Duodenal mucosa (tissue), 2 donors: ENCODE data around the gene JAKMIP3.

Source experiments
- H3K27ac ChIP-seq: one replicate; pipeline ENCODE4 v1.7.0; 2013; ENCODE audit warnings: low read depth, low read length
- H3K27me3 ChIP-seq, 2 donors: one replicate each; pipeline ENCODE4 v1.7.0; 2013; ENCODE audit warnings: low read length in 2 of 2, control low read depth in 1 of 2; ENCODE audit not compliant: insufficient read depth in 2 of 2, control insufficient read depth in 1 of 2
- H3K36me3 ChIP-seq, 2 donors: one replicate each; pipeline ENCODE4 v1.7.0; 2013; ENCODE audit warnings: low read length in 2 of 2, control low read depth in 1 of 2; ENCODE audit not compliant: insufficient read depth in 2 of 2, control insufficient read depth in 1 of 2
- H3K4me1 ChIP-seq, 2 donors: one replicate each; pipeline ENCODE4 v1.7.0; 2013; ENCODE audit warnings: low read length in 2 of 2, control low read depth in 1 of 2; ENCODE audit not compliant: insufficient read depth in 2 of 2, control insufficient read depth in 1 of 2
- H3K4me3 ChIP-seq, 2 donors: one replicate each; pipeline ENCODE4 v1.7.0; 2013; ENCODE audit warnings: low read length in 2 of 2, low read depth in 1 of 2
- H3K9ac ChIP-seq, 2 donors: one replicate each; pipeline ENCODE4 v1.7.0; 2013; ENCODE audit warnings: low read length in 2 of 2, low read depth in 1 of 2
- H3K9me3 ChIP-seq, 2 donors: one replicate each; pipeline ENCODE4 v1.7.0; 2013; ENCODE audit warnings: low read length in 2 of 2, control low read depth in 1 of 2; ENCODE audit not compliant: control insufficient read depth in 1 of 2

JAKMIP3 gene

DNA sequence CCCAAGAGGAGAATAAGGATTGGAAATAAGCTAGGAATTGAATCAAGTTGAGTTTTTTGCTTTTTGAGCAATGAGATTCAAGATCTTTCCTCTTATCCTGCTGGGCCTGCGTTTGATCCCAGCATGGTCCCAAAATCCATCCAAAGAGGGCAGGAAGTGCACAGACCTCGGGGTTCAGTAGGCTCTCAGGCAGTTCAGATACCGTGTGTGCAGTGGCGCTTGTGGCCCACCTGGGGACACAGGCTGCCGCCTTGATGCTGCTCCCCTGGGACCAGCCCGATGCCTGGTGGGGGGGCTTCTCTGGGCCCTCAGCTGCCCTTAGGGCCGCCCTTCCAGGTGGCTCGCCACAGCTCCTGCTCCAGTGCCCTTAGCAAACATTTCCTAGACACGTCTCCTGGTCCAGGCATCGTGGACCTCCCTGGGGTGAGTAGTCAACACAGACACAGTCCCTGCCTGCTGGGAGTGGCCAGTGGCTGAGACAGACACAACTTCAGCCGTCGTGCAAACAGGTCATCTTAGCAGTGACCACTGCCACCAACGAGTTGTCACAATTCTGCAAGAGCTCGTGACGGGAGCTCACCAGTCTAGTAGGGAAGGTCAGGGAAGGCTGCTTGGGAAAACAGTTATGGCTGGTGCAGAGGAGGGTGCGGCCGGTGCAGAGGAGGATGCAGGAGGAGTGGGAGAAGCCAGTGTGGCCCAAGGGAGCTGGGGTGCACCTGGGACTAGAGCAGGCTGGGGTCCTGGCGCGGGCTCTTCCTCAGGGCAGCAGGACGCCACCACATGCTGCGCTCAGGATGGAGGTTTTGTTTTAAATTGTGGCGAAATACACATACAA is 21.7 kb upstream of the JAKMIP3 start:
- H3K9me3 ChIP-seq, result no peaks in the 10 kb centered on the region
- H3K4me1 ChIP-seq, result no peaks in the 10 kb centered on the region
- H3K27me3 ChIP-seq, result no peaks in the 10 kb centered on the region
- H3K4me3 ChIP-seq, result no peak overlapping the region
- no peak overlapping the region for H3K27ac ChIP-seq
- no peaks in the 10 kb centered on the region for H3K36me3 ChIP-seq
- no peak overlapping the region for H3K9ac ChIP-seq

DNA sequence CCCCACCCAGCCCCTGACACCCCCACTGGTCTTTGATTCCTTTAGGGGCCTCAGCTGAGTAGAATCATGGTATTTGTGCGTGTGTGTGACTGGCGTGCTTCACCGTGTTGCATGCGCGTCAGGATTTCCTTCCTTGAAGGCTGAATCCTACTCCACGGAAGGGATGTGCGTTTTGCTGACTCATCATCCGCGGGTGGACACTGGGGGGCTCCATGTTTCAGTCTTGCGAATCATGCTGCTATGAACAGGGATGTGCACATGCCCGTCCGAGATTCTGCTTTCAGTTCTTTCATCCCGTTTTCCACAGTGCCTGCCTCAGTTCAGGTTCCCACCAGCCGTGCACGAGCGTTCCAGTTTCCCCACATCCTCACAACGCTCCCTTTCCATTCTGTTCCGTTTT is 20.9 kb upstream of the JAKMIP3 start:
- no peak overlapping the region for H3K4me3 ChIP-seq
- no peaks in the 10 kb centered on the region for H3K4me1 ChIP-seq
- no peak overlapping the region for H3K9ac ChIP-seq
- no peak overlapping the region for H3K27ac ChIP-seq
- H3K9me3 ChIP-seq, result no peaks in the 10 kb centered on the region
- no peaks in the 10 kb centered on the region for H3K27me3 ChIP-seq
- no peaks in the 10 kb centered on the region for H3K36me3 ChIP-seq

DNA sequence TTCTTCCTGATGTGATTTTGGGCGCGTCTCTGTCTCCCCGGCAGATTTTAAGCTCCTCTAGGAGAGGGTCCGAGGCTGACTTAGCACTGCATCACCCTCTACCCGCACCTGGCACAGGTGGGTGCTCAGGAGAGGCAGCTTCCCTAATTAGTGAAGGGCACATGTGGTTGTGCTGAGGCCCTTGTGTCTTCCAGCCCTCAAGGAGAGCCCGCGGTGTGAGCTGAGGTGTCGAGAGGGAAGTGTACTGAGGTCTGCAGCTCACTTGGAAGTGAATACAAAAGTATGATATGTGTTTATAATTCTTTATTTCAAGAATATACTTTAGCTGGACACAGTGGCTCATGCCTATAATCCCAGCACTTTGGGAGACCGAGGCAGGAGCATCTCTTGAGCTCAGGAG is 20.4 kb upstream of the JAKMIP3 start:
- H3K36me3 ChIP-seq, result no peaks in the 10 kb centered on the region
- H3K4me1 ChIP-seq, result no peaks in the 10 kb centered on the region
- no peak overlapping the region for H3K27ac ChIP-seq
- no peak overlapping the region for H3K9ac ChIP-seq
- no peaks in the 10 kb centered on the region for H3K27me3 ChIP-seq
- no peaks in the 10 kb centered on the region for H3K9me3 ChIP-seq
- no peak overlapping the region for H3K4me3 ChIP-seq

DNA sequence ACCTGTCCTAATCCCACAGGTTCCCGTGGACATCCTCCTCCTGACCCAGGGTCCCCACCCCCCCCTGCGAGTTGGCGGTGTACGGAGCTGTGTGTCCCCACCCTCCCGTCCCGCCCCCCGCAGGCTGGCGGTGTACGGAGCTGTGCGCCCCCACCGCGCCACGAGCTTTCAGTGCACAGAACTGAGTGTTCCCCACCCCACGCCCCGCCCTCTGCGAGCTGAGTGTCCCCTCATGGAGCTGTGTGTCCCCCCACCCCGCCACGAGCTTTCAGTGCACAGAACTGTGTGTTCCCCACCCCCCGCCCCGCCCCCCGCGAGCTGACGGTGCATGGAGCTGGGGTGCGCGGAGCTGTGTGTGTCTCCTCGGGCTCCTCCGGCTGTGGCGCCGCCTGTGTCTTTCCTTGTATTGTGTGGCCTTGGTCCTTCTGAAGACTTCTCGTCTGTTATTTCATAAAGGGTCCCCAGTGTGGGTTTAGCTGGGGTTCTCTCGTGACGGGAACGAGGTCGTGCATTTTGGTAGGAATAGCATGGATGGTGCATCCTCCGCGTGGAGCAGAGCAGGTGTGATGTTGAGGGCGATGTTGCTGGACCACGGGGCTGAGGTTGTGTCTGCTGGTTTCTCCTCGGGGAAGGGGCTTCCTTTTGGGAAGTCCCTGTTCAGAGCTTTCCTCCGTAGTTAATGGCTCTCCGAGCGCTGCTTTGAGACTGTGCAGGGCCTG is 18.0 kb upstream of the JAKMIP3 start:
- Histone ChIP-seq H3K4me3 (no peak overlapping the region), H3K27ac (no peak overlapping the region), H3K9ac (no peak overlapping the region), H3K36me3 (no peaks in the 10 kb centered on the region), H3K4me1 (no peaks in the 10 kb centered on the region), H3K9me3 (peaks cover 8 to 16% of the 10 kb centered on the region in 2 donors), H3K27me3 (no peaks in the 10 kb centered on the region)

DNA sequence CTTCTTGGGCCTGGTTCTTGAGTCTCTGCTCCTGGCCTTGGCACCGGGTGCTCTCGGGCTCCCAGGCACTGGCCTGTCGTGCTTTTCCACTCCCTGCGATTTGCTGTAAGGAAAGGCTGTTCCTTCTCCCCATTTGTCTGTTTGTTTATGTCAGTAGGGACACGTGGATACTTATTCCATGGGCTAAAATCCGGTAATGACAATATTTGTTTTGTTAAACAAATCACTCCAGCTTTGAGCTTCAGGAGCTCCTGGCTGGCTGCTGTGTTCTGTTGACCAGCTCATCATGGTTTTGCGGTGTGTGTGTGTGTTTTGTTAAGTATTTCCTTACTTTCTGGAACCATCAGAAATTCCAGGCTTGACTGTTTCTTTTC is 17.5 kb upstream of the JAKMIP3 start:
- Histone ChIP-seq H3K27me3 (no peaks in the 10 kb centered on the region), H3K36me3 (no peaks in the 10 kb centered on the region), H3K27ac (no peak overlapping the region), H3K4me3 (no peak overlapping the region), H3K4me1 (no peaks in the 10 kb centered on the region), H3K9ac (no peak overlapping the region), H3K9me3 (peaks cover 13 to 22% of the 10 kb centered on the region in 2 donors)

DNA sequence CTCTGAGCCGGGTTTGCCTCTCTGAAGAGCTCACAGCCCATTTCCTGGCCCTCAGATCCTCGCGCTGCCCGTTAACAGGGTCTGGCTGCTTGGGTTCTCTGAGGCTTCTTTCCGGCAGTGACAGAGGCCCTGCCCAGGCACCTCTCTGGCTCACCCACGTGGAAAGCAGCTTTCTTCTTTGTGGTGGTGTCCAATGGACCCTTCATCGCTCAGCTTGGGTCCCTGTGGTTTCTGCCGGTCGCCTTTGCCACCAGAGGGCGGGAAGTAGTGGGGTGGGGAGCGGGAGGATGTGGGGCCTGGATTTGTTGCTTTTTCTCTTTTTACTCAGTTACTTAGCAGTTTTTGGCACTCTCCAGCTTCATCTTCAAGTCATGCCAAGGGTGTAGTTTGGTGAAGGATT is 15.6 kb upstream of the JAKMIP3 start:
- no peak overlapping the region for H3K27ac ChIP-seq
- no peaks in the 10 kb centered on the region for H3K4me1 ChIP-seq
- H3K9ac ChIP-seq, result no peak overlapping the region
- H3K4me3 ChIP-seq, result no peak overlapping the region
- no peaks in the 10 kb centered on the region for H3K36me3 ChIP-seq
- no peaks in the 10 kb centered on the region for H3K27me3 ChIP-seq
- H3K9me3 ChIP-seq, result peaks cover 14 to 25% of the 10 kb centered on the region in 2 donors

DNA sequence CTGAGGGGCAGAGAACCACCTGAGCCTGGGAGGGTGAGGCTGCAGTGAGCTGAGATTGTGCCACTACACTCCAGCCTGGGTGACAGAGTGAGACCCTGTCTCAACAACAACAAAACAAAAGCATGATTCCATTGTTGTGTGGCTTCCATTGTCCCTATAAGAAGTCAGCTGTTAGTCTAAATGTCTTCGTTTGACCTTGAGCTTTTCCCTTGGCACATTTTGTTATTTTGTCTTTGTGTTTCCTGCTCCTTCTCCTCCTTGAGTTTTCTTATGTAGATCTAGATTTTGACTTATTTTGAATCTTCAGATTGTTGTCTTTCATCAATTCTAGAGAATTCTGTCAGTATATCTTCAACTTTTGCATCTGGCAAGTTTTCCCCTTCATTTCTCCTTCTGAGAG is 13.6 kb upstream of the JAKMIP3 start:
- no peaks in the 10 kb centered on the region for H3K36me3 ChIP-seq
- no peaks in the 10 kb centered on the region for H3K4me1 ChIP-seq
- no peaks in the 10 kb centered on the region for H3K27me3 ChIP-seq
- no peak overlapping the region for H3K9ac ChIP-seq
- H3K27ac ChIP-seq, result no peak overlapping the region
- no peak overlapping the region for H3K4me3 ChIP-seq
- H3K9me3 ChIP-seq, result peaks cover 14 to 25% of the 10 kb centered on the region in 2 donors

DNA sequence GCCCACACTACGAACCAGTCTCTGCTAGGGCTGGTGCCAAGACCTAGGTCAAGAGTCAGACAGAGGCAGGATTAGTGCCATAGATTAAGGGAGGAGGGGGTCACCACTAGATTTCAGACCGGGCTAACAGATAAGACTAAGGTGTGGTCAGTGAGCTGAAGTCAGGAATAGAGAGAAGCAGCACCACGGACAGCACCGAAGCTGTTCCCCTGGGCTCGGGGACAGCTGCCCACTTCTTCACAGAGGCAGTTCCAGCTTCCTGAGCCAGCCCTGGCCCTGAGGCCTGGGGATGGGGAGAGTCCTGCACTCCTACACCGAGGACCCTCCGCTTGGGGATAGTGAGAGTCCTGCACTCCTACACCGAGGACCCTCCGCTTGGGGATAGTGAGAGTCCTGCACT is 11.2 kb upstream of the JAKMIP3 start:
- Histone ChIP-seq H3K27ac (no peak overlapping the region), H3K9me3 (peaks cover 14 to 25% of the 10 kb centered on the region in 2 donors)

DNA sequence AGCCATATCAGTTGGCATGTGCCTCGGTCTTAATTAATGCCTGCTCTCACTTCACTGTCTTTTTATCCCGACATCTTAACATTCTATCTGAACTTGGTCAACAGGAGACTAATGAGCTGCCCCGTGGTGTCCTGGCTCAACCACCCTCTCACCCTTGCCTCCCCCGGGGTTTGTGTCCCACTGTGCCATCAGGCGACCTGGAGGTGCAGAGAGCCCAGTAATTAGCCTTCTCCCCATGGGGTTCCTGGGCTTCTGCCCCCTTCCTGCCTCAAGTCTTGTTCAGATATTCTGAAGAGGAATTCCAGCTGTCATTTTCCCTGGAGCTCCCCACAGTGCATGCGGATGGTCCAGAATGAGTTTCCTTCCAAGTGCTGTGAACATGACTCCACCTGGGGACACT is 10.1 kb upstream of the JAKMIP3 start:
- Histone ChIP-seq H3K36me3 (no peaks in the 10 kb centered on the region), H3K4me3 (no peak overlapping the region), H3K4me1 (no peaks in the 10 kb centered on the region), H3K27ac (no peak overlapping the region), H3K9ac (no peak overlapping the region), H3K27me3 (no peaks in the 10 kb centered on the region), H3K9me3 (peaks cover 14 to 25% of the 10 kb centered on the region in 2 donors)

More for the DNA sequence above, 11.2 kb upstream of the JAKMIP3 start:
- Histone ChIP-seq H3K9ac (no peak overlapping the region), H3K4me3 (no peak overlapping the region), H3K36me3 (no peaks in the 10 kb centered on the region), H3K4me1 (no peaks in the 10 kb centered on the region), H3K27me3 (no peaks in the 10 kb centered on the region)

DNA sequence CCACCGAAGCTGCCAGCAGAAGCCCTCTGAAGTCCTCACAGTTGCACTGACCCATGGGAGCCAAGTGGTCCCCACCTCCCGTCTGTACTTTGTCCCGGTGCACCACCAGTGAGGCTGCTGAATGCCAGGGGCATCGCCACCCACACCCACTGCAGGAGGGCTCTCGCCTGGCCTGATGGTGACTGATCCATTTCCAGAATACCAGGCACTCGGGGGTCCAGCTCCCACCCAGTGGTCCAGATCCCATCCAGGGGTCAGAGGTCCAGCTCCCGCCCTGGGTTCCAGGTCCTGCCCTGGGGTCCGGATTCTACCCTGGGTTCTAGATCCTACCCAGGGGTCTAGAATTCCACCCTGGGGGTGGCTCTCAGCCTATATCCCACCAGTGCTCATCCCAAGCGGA is 9.1 kb upstream of the JAKMIP3 start:
- H3K27me3 ChIP-seq, result no peaks in the 10 kb centered on the region
- H3K9me3 ChIP-seq, result peaks cover 14 to 19% of the 10 kb centered on the region in 2 donors
- no peaks in the 10 kb centered on the region for H3K36me3 ChIP-seq
- H3K4me1 ChIP-seq, result no peaks in the 10 kb centered on the region
- H3K27ac ChIP-seq, result no peak overlapping the region
- H3K4me3 ChIP-seq, result no peak overlapping the region
- H3K9ac ChIP-seq, result no peak overlapping the region
